Parathyroid adenoma (tissue), 2 donors: ENCODE measurements around the gene ERMN.

ENCODE experiments used
- H2AFZ ChIP-seq: fragments of 300-600 bp; sonication (generic); one replicate; pipeline ENCODE4 v1.7.0; 2017; ENCODE audit warnings: antibody characterized with exemption, mild to moderate bottlenecking
- H3K27ac ChIP-seq: fragments of 300-600 bp; sonication (generic); one replicate; pipeline ENCODE4 v1.7.0; 2017
- H3K27me3 ChIP-seq: fragments of 300-600 bp; sonication (generic); one replicate; pipeline ENCODE4 v1.7.0; 2017; ENCODE audit warnings: low read length; ENCODE audit not compliant: control insufficient read depth, insufficient read depth
- H3K36me3 ChIP-seq: fragments of 300-600 bp; sonication (generic); one replicate; pipeline ENCODE4 v1.7.0; 2017; ENCODE audit warnings: low read length; ENCODE audit not compliant: control insufficient read depth, insufficient read depth
- H3K4me1 ChIP-seq: fragments of 300-600 bp; sonication (generic); one replicate; pipeline ENCODE4 v1.7.0; 2017; ENCODE audit warnings: control low read depth
- H3K4me2 ChIP-seq: fragments of 300-600 bp; sonication (generic); one replicate; pipeline ENCODE4 v1.7.0; 2017; ENCODE audit warnings: low read length
- H3K4me3 ChIP-seq: fragments of 300-600 bp; sonication (generic); one replicate; pipeline ENCODE4 v1.7.0; 2017; ENCODE audit warnings: low read depth, low read length
- H3K79me2 ChIP-seq: fragments of 300-600 bp; sonication (generic); one replicate; pipeline ENCODE4 v1.7.0; 2017; ENCODE audit warnings: control low read depth
- H3K9ac ChIP-seq: fragments of 300-600 bp; sonication (generic); one replicate; pipeline ENCODE4 v1.7.0; 2017; ENCODE audit warnings: mild to moderate bottlenecking
- H3K9me3 ChIP-seq: fragments of 300-600 bp; sonication (generic); one replicate; pipeline ENCODE4 v1.7.0; 2017; ENCODE audit warnings: low read length; ENCODE audit not compliant: control insufficient read depth
- CTCF ChIP-seq: fragments of 300-600 bp; sonication (generic); IDR thresholded peaks from one replicate; pipeline ENCODE4 v1.7.0; 2017; ENCODE audit warnings: antibody characterized with exemption, mild to moderate bottlenecking
- donor health status: primary hyperparathyroidism.

The ERMN gene

GRCh38 chr2:157363612-157364101 lies 38.0 kb upstream of the ERMN start:
- Histone ChIP-seq H2AFZ (no peak overlapping the region), H3K4me1 (no peaks in the 10 kb centered on the region), H3K36me3 (no peaks in the 10 kb centered on the region), H3K27ac (no peak overlapping the region), H3K4me3 (no peak overlapping the region), H3K79me2 (no peaks in the 10 kb centered on the region), H3K9ac (no peak overlapping the region), H3K9me3 (no peaks in the 10 kb centered on the region), H3K4me2 (no peak overlapping the region), H3K27me3 (no peaks in the 10 kb centered on the region)
- TF ChIP-seq CTCF: no peak

- Histone ChIP-seq H3K27me3 (no peaks in the 10 kb centered on the region), H3K9me3 (no peaks in the 10 kb centered on the region), H3K9ac (no peak overlapping the region), H3K79me2 (no peaks in the 10 kb centered on the region), H3K27ac (no peak overlapping the region), H2AFZ (no peak overlapping the region), H3K4me3 (no peak overlapping the region), H3K4me1 (no peaks in the 10 kb centered on the region), H3K4me2 (no peak overlapping the region), H3K36me3 (no peaks in the 10 kb centered on the region)
- no peak for TF ChIP-seq CTCF
These were observed 37.0 kb upstream of the ERMN start for GRCh38 chr2:157362627-157363026.

GRCh38 chr2:157361526-157361925 lies 35.9 kb upstream of the ERMN start:
- no peak overlapping the region for H3K27ac ChIP-seq
- no peaks in the 10 kb centered on the region for H3K9me3 ChIP-seq
- H3K4me2 ChIP-seq: no peak overlapping the region
- H3K9ac ChIP-seq: no peak overlapping the region
- H3K4me3 ChIP-seq: no peak overlapping the region
- no peaks in the 10 kb centered on the region for H3K79me2 ChIP-seq
- H3K27me3 ChIP-seq: no peaks in the 10 kb centered on the region
- H3K36me3 ChIP-seq: no peaks in the 10 kb centered on the region
- H2AFZ ChIP-seq: no peak overlapping the region
- H3K4me1 ChIP-seq: no peaks in the 10 kb centered on the region
- TF ChIP-seq CTCF: no peak

DNA sequence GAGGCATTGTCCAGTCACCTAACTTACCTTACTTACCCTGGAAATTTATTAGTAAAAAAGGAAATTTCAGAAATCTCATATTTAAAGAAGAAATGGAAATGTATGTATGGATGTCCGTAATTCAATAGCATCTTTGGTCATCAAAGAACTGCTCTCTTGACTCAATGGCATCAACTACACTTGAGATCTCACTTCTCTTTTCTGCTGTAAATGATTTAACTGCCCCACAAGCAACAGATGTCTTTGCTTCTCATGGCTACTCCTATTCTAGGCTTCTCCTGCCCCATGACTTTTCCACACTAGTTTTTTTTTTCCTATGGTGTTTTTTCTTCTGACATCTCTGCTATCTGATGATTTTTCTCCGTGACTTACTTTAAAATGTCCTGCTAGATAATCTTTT lies 34.0 kb upstream of the ERMN start:
- no peaks in the 10 kb centered on the region for H3K4me1 ChIP-seq
- no peak overlapping the region for H3K9ac ChIP-seq
- H3K4me2 ChIP-seq: no peak overlapping the region
- no peak overlapping the region for H3K27ac ChIP-seq
- no peak overlapping the region for H2AFZ ChIP-seq
- H3K9me3 ChIP-seq: no peaks in the 10 kb centered on the region
- H3K27me3 ChIP-seq: no peaks in the 10 kb centered on the region
- H3K4me3 ChIP-seq: no peak overlapping the region
- no peaks in the 10 kb centered on the region for H3K36me3 ChIP-seq
- TF ChIP-seq CTCF: no peak
- H3K79me2 ChIP-seq: no peaks in the 10 kb centered on the region

DNA sequence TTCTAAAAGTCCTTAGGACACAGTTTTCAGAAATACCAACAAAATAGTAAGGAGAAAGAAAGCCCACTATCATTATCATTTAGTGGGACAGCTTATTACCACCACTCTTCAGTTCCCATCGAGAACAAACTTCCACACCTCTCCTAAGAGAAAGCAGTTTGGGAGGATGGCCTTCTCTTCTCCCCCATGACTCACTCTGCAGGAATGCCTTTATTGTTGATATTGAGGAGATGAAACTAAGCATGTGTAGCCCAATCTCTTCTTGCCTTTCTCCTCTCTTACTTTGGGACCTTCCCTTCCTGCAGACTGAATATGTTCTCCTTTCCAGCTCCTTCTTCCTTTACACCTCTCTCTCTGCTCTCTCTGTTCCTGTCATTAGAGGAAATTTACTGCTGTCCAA lies 30.0 kb upstream of the ERMN start:
- Histone ChIP-seq H3K27ac (no peak overlapping the region), H3K4me2 (no peak overlapping the region), H3K79me2 (no peaks in the 10 kb centered on the region), H3K36me3 (no peaks in the 10 kb centered on the region), H3K4me3 (no peak overlapping the region), H3K4me1 (no peaks in the 10 kb centered on the region), H3K9ac (no peak overlapping the region), H3K27me3 (no peaks in the 10 kb centered on the region), H3K9me3 (no peaks in the 10 kb centered on the region), H2AFZ (no peak overlapping the region)
- no peak for TF ChIP-seq CTCF
